ENCODE measurements around the gene ITPK1.

GRCh38 chr14:92993302-92993701 is 122.4 kb downstream of the ITPK1 start:
- TF ChIP-seq CTCF (IDR thresholded peaks at IDR 0.05) (no peak), POLR2A (IDR thresholded peaks at IDR 0.05) (no peak)

Data from thyroid gland (tissue), 4 donors.